G401.6 (cell line): ENCODE data around the gene SCAF4.
"Not testable (repeated sequence)": the region's sequence is repeated elsewhere in the genome, so short reads cannot be mapped to it uniquely, and the experiment has no call there.

ENCODE experiments used
- FAIRE-seq: peaks from 2 replicates; lab custom pipeline; 2012; peaks lifted over from hg19 to GRCh38; lab: Jason Lieb, UNC

Gene SCAF4

GRCh38 chr21:31731857-31732596 lies at the start of gene SCAF4:
TSS of gene SCAF4 (minus strand) at chr21:31732118. CDS start at chr21:31731692, 426 bp downstream.
- no peak for FAIRE-seq

DNA sequence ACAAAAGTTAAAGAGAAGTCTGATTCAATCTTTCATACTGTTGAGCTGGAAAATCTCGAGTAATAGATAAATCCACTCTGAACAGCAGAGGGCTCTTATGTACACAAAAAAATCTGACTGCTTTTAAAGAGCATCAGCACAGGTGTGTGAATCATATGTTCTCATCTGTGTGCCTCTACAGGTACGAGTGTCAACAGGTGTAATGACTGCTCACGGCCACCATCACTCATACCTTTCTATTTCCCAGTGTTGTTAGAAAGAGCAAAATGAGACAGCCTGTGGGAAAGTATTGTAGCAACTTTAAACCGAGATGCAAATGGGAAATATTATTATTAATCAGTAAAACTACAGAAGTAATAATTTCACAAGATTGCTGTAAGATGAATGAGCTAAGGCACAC lies 49.0 kb upstream of the SCAF4 start:
- no peak for FAIRE-seq

DNA sequence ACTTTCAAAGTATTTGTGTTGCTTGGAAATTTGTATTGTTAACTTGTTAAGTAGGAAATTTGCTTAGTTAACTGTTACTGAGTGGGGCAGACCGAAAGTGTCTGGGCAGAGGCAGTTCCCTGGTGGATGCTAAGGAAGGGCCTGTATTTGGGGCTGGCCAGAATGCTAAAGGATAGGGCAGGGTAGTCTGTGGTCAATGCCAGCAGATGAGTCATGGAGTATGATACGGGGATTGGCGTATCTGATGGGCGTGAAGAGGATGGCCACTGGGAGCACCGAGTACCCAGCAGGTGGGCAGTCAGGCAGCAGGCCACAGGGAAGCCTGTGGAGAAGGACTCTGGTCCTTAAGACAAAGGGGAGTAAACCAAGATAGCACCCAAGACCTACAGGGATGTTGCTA lies 46.6 kb upstream of the SCAF4 start:
- no peak for FAIRE-seq

DNA sequence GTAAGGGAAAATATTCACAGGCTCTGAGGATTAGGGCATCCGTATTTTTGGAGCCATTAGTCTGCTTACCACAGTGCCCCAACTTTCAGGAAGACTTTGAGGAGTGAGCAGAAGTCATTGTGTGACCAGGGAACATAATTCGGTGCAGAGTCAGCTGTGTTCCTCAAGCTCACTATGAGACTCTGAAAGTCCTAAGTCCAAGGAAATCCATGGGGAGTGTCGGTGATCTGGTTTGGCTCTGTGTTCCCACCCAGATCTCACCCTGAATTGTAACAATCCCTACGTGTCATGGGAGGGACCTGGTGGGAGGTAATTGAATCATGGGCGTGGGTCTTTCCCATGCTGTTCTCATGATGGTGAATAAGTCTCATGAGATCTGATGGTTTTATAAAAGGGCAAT lies 45.9 kb upstream of the SCAF4 start:
- no peak for FAIRE-seq

DNA sequence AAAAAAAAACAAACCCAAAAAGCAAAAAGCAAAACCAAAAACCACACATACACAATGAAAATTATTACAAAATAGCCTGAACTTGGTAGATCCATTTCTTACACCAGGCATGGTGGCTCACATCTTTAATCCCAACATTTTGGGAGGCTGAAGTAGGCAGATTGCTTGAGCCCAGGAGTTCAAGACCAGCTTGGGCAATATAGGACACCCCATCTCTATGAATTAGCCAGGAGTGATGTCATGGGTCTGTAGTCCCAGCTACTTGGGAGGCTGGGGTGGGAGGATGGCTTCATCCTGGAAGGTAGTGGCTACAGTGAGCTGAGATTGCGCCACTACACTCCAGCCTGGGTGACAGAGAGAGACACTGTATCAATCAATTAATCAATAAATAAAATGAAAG lies 42.1 kb upstream of the SCAF4 start:
- no peak for FAIRE-seq

- FAIRE-seq, result no peak
Measured at GRCh38 chr21:31772674-31773555, 41.0 kb upstream of the SCAF4 start.

DNA sequence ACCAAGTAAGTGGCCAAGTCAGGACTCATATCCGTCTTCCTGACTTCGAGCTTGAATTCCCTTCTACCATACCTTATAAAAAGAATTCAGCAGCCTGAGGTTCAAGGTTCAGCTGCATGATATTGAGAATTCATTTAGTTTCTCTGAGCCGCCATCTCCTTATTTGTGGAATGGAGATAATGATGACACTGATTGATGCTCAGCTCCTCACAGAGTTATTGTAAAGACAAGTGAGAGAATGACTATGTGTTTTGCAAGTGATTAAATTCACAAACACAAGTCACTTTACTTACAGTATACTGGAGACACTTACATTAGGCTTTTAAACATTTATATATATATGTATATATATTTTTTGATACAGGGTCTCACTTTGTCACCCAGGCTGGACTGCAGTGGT lies 39.8 kb upstream of the SCAF4 start:
- no peak for FAIRE-seq

- no peak for FAIRE-seq
Measured at GRCh38 chr21:31768710-31769109, 36.8 kb upstream of the SCAF4 start.

- no peak for FAIRE-seq
Measured at GRCh38 chr21:31766899-31767298, 35.0 kb upstream of the SCAF4 start.

DNA sequence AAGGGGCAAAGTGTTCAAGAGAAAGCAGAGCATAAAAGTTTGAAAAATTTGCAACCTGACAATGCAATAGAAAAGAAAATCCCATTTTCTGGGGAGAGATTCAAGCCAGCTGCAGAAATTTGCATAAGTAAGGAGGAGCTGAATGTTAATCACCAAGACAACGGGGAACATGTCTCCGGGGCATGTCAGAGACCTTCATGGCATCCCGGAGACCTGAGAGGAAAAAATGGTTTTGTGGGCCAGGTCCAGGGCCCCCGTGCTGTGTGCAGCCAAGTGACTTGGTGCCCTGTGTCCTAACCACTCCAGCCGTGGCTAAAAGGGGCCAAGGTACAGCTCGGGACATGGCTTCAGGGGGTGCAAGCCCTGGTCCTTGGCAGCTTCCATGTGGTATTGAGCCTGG lies 33.9 kb upstream of the SCAF4 start:
- not testable (repeated sequence) for FAIRE-seq

GRCh38 chr21:31760931-31761330 lies 29.0 kb upstream of the SCAF4 start:
- FAIRE-seq, result no peak

GRCh38 chr21:31756787-31757186 lies 24.9 kb upstream of the SCAF4 start:
- no peak for FAIRE-seq

DNA sequence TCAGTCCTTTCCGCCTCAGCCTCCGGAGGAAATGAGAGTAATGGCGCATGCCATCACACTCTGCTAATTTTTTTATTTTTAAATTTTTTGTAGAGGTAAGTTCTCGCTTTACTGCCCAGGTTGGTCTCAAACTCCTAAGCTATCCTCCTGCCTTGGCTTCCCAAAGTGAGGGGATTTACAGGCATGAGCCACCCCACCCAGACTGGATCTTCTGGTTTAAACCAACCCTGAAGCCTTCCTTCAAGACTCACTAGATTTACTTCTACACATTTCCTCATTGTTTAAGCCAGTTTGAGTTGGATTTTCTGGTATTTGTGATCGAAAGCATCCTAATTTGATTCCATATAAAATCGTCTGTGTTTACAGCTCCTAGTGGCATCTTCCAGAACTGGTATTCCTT lies 23.1 kb upstream of the SCAF4 start:
- FAIRE-seq, result no peak

DNA sequence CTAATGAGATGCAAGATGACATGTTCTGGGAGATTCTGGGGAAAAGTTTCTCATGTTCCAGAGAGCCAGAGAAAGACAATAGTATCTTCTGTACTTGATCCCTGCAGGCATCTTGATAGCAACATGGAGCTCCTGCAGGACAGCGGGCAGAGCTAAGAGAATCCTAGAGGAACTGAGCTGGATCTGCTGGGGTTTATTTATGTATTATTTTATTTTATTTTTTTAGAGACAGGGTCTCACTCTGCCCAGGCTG lies 22.7 kb upstream of the SCAF4 start:
- no peak for FAIRE-seq

DNA sequence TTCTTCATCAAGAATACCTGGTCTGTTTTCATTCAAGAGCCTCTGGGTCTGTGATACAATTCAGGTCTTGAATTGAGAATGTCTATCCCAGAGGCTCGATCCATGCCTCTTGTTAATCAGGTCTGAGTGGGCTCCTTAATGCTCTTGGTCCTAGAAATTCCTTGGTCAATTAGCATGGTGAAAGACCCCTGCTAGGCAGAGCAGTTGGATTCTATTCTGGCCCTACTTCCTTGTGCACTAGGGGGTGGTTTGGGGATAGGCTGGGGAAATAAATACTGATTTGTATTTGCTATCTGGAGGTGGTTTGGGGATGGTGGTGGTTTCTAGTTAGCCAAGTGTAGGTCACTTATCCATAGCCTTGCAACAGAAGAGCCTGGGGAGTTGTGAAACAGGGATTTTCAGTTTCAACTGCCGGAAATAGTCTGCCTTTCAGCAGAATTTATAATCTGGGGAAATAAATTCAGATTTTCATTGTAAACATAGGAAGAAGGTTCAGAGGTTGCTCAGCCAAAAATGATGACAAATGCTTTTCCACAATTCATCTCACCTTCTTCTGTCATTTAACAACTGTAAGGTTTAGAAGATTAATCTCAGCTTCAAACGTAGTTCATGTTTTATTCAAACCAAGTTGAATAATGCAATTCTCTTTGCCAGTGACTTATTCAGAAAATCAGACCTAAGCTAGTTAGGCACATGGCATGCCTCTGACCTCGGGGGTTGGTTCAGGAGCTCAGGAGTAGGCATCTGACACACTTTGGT lies 22.2 kb upstream of the SCAF4 start:
- no peak for FAIRE-seq

DNA sequence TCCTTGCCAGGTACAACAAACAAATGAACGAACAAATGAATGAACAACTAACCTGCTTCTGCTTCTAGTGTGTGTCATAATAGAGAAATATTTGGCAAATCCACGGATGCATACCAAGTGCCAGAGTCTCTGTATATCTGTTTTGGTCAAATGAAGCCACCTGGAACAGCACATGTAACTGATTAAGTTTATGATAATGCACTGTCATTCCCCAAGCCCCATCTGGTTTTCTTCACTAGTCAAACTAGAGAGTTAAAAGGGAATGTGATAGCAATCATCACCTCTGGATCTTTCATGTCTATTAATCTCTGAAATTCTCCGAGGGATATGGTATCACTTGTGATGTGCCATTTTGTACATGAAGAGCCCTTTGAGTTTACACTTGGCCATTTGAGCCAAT lies 21.0 kb upstream of the SCAF4 start:
- FAIRE-seq, result no peak

- no peak for FAIRE-seq
Measured at GRCh38 chr21:31752352-31752751, 20.4 kb upstream of the SCAF4 start.

GRCh38 chr21:31750843-31751242 lies 18.9 kb upstream of the SCAF4 start:
- FAIRE-seq, result no peak

GRCh38 chr21:31744182-31744800 lies 12.4 kb upstream of the SCAF4 start:
- no peak for FAIRE-seq

GRCh38 chr21:31743712-31744111 lies 11.8 kb upstream of the SCAF4 start:
- FAIRE-seq, result no peak

DNA sequence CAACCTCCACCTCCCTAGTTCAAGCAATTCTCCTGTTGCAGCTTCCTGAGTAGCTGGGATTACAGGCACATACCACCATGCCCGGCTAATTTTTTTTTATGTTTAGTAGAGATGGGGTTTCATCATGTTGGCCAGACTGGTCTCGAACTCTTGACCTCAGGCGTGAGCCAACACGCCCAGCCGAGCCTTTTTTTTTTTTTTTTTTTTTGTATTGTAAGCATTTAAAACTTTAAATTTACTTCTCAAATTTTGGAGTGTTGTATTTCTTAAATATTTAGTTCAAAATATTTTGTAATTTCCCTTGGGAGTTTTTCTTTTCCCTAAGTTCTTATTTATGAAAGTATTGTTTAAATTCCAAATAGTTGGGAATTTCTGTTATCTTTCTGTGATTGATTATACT lies 9.2 kb upstream of the SCAF4 start:
- no peak for FAIRE-seq

- not testable (repeated sequence) for FAIRE-seq
Measured at GRCh38 chr21:31737586-31738397, 5.9 kb upstream of the SCAF4 start.
